ENCODE measurements around the gene SLC2A11.

Gene SLC2A11, protein sequence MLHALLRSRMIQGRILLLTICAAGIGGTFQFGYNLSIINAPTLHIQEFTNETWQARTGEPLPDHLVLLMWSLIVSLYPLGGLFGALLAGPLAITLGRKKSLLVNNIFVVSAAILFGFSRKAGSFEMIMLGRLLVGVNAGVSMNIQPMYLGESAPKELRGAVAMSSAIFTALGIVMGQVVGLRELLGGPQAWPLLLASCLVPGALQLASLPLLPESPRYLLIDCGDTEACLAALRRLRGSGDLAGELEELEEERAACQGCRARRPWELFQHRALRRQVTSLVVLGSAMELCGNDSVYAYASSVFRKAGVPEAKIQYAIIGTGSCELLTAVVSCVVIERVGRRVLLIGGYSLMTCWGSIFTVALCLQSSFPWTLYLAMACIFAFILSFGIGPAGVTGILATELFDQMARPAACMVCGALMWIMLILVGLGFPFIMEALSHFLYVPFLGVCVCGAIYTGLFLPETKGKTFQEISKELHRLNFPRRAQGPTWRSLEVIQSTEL

DNA sequence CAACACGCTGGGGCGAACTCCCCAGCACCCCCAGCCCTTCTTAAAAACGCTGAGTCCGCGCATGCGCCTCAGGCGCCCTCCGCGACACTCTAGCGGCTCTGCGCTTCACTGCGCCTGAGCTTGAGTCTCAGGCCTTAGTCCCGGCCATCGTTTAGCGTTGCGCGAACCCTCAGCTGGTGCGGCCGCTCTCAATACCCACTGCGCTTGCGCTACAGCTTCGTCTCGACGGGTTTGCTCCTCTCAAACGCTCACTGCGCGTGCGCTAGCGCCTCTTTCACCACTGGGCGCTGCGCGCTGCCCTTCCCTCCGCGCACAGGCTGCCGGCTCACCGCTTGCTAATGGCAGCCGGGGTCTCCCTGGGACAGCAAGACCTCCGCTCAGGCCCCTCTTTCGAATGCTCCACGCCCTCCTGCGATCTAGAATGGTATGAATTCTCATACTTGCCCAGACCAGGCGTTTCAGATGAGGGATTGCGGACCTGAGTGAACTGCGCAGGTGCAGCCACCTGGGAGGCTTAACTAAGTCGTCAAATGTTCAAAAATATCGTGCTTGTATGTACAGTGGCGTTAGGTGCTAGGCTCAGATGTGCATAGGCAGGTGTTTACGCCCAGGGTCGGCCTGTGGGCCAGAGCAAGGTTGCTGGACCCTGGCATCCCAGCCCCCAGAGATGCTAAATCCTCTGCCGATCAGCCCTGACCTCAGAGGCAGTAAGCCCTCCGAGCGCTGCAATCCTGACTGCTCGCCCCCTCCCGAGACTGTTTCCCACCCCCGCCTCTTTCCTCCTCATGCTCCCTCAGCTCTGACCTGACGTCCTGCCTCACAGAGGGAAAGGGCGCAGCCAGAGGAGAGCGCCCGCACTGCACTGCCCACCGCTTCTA, at the start of gene SLC2A11:
SLC2A11 (plus strand) TSS at position 270 of the 878 bp plus-strand sequence; CDS start at position 395, 125 bp downstream.
- Histone ChIP-seq H3K9ac (ENCODE audit: low read length) (peak within 1 kb of the TSS; percentile 59), H3K27ac (ENCODE audit: low read depth, low read length) (peak within 1 kb of the TSS; percentile 3; the same call in 1 of the 2 replicates), H3K27me3 (ENCODE audit: control insufficient read depth, insufficient read depth, low read length) (no peaks in the 10 kb centered on the region), H3K4me1 (ENCODE audit: control insufficient read depth, insufficient read depth, low read length) (peaks cover 10% of the 10 kb centered on the region; the same call in 1 of the 2 replicates), H3K4me3 (ENCODE audit: low read depth, low read length) (peak within 1 kb of the TSS; percentile 69), H3K36me3 (ENCODE audit: control insufficient read depth, insufficient read depth, low read length) (no peaks in the 10 kb centered on the region), H3K9me3 (ENCODE audit: control insufficient read depth, insufficient read depth, low read depth, low read length) (no peaks in the 10 kb centered on the region)

DNA sequence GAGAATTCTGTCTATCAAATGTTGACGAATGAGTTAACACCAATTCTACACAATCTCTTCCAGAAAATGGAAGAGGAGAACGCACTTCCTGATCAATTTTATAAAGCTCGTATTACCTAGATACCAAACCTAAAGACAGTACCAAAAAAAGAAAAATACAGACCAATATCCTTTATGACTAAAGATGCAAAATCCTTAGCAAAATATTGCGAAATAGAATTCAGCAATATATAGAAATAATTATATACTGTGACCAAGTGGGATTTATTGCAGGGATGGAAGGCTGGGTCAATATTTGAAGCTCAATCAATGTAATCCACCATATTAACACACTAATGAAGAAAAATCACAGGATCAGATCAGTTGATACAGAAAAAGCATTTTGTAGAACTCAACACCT, 45.3 kb upstream of the SLC2A11 start:
- Histone ChIP-seq H3K36me3 (ENCODE audit: control insufficient read depth, insufficient read depth, low read length) (peaks cover 56% of the 10 kb centered on the region), H3K27me3 (ENCODE audit: control insufficient read depth, insufficient read depth, low read length) (no peaks in the 10 kb centered on the region), H3K9me3 (ENCODE audit: control insufficient read depth, insufficient read depth, low read depth, low read length) (no peaks in the 10 kb centered on the region), H3K9ac (ENCODE audit: low read length) (no peak overlapping the region), H3K4me1 (ENCODE audit: control insufficient read depth, insufficient read depth, low read length) (no peaks in the 10 kb centered on the region), H3K4me3 (ENCODE audit: low read depth, low read length) (no peak overlapping the region), H3K27ac (ENCODE audit: low read depth, low read length) (no peak overlapping the region)

DNA sequence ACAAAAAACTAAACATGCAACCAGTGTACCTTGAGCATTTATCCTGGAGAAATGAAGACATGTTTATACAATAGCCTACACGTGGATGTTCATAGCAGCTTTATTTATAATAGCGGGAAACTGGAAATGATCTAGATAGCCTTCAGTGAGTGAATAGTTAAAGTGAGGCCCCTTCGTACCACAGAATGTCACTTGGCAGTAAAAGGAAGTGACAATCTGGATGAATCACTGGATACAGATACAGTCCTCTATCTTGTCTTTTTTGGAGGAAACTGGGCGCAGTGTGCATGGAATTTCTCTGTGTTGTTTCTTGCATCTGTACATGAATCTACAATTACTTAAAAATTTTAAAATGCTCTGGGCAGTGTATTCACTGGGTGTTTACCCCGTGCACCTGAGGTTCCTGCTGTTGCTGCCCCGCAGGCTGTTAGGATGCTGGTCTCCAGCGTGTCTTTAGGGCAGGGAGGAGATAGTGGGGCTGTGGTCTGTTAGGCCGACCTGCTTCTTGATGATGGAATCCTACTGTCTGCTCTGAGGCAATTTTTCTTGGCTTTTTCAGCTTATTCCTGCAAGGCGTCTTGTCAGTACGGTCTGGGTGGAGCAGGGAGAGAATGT, 42.0 kb upstream of the SLC2A11 start:
- H3K27ac ChIP-seq (ENCODE audit: low read depth, low read length), result no peak overlapping the region
- no peak overlapping the region for H3K9ac ChIP-seq (ENCODE audit: low read length)
- no peak overlapping the region for H3K4me3 ChIP-seq (ENCODE audit: low read depth, low read length)
- H3K9me3 ChIP-seq (ENCODE audit: control insufficient read depth, insufficient read depth, low read depth, low read length), result no peaks in the 10 kb centered on the region
- no peaks in the 10 kb centered on the region for H3K4me1 ChIP-seq (ENCODE audit: control insufficient read depth, insufficient read depth, low read length)
- no peaks in the 10 kb centered on the region for H3K27me3 ChIP-seq (ENCODE audit: control insufficient read depth, insufficient read depth, low read length)
- peaks cover 83% of the 10 kb centered on the region for H3K36me3 ChIP-seq (ENCODE audit: control insufficient read depth, insufficient read depth, low read length)

DNA sequence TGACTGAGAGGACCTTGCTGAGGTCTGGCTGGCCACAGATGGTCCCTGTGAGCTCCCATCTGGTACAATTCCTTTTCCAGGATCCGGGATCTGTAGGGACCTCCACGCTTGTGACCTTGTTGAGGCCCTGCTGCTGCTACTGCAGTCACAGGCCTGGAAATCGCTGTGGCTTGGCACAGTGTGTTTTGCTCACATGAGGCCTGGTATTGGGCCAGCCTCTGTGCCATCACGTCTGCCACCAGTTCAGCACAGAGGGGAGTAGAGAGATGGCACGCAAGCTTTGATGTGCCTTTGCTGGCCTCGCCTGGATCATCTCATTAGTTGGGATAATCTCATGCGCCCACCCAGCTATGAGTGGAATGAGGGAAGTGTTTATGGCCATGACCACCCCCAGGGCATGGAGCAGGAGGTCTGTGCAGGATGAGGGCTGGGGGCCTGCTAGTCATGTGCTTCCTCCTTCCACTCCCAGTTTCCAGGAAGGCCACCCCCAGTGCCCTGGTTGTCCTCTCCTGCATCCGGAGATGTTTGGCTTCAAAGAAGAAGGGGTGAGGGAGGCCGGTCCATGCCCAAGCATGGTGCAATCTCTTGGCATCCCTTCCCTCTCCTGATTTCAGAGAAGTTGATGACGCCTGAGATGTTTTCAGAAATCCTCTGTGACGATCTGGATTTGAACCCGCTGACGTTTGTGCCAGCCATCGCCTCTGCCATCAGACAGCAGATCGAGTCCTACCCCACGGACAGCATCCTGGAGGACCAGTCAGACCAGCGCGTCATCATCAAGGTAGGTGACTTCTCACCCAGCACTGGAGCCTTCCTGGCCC, 41.3 kb upstream of the SLC2A11 start:
- Histone ChIP-seq H3K36me3 (ENCODE audit: control insufficient read depth, insufficient read depth, low read length) (peaks cover 84% of the 10 kb centered on the region), H3K9ac (ENCODE audit: low read length) (no peak overlapping the region), H3K4me3 (ENCODE audit: low read depth, low read length) (no peak overlapping the region), H3K27me3 (ENCODE audit: control insufficient read depth, insufficient read depth, low read length) (no peaks in the 10 kb centered on the region), H3K4me1 (ENCODE audit: control insufficient read depth, insufficient read depth, low read length) (no peaks in the 10 kb centered on the region), H3K9me3 (ENCODE audit: control insufficient read depth, insufficient read depth, low read depth, low read length) (no peaks in the 10 kb centered on the region), H3K27ac (ENCODE audit: low read depth, low read length) (no peak overlapping the region)

DNA sequence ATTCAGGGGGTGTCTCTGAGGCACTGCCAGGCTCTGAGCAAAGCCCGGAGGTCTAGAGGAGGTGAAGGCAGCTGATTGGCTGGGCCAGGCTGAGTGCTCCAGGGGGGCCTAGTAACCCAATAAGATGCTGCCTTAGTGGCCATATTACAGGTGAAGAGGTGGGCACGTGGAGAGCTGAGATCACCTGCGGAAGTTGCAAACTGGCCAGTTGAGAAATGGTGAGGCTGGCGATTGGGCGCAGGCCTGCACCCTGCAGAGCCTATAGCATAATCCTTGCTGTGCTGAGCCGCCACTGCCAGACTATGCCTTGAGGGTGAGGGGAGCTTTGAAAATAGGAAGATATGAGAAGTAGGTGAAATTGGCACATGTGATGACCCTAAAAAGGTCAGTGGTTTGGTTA, 40.5 kb upstream of the SLC2A11 start:
- Histone ChIP-seq H3K9ac (ENCODE audit: low read length) (no peak overlapping the region), H3K4me1 (ENCODE audit: control insufficient read depth, insufficient read depth, low read length) (no peaks in the 10 kb centered on the region), H3K4me3 (ENCODE audit: low read depth, low read length) (no peak overlapping the region), H3K27ac (ENCODE audit: low read depth, low read length) (no peak overlapping the region), H3K27me3 (ENCODE audit: control insufficient read depth, insufficient read depth, low read length) (no peaks in the 10 kb centered on the region), H3K36me3 (ENCODE audit: control insufficient read depth, insufficient read depth, low read length) (peaks cover 85% of the 10 kb centered on the region), H3K9me3 (ENCODE audit: control insufficient read depth, insufficient read depth, low read depth, low read length) (no peaks in the 10 kb centered on the region)

DNA sequence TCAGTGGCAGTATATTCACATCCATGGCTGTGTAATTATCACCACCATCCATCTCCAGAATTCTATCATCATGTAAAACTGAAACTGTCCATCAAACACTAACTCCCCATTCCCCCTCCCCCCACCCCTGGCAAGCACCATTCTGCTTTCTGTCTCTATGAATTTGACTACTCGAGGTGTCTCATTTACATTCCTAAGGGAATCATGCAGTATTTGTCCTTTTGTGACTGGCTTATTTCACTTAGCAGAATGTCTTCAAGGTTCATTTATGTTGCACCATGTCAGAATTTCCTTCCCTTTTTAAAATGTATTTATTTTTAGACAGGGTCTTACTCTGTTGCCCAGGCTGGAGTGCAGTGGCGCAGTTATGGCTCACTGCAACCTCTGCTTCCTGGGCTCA, 39.1 kb upstream of the SLC2A11 start:
- Histone ChIP-seq H3K9me3 (ENCODE audit: control insufficient read depth, insufficient read depth, low read depth, low read length) (no peaks in the 10 kb centered on the region), H3K36me3 (ENCODE audit: control insufficient read depth, insufficient read depth, low read length) (peaks cover 88% of the 10 kb centered on the region), H3K27me3 (ENCODE audit: control insufficient read depth, insufficient read depth, low read length) (no peaks in the 10 kb centered on the region), H3K4me1 (ENCODE audit: control insufficient read depth, insufficient read depth, low read length) (no peaks in the 10 kb centered on the region), H3K9ac (ENCODE audit: low read length) (no peak overlapping the region), H3K4me3 (ENCODE audit: low read depth, low read length) (no peak overlapping the region), H3K27ac (ENCODE audit: low read depth, low read length) (no peak overlapping the region)

DNA sequence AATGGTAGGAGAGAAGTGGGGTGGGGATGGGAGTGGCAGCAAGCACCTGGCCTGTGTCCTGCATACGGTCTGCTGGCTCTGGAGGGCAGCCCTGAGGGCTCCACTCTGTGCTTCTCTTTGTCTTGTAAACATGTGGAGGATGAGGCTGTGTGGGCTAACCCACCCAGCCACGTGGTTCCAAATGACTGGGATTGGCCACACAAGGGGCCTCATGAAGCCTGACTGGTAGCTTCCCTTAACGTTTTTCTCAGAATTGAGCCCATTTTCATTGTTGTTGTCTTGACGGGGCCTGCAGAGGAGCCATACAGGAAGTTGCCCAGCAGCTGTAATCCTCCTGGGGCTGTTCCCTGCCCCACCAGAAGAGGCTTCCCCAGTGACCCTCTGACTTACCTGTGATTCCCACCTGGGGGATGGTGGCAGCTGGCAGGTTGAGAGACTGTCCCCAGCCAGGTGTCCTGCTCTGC, 36.9 kb upstream of the SLC2A11 start:
- Histone ChIP-seq H3K27me3 (ENCODE audit: control insufficient read depth, insufficient read depth, low read length) (no peaks in the 10 kb centered on the region), H3K36me3 (ENCODE audit: control insufficient read depth, insufficient read depth, low read length) (peaks cover 96% of the 10 kb centered on the region), H3K4me1 (ENCODE audit: control insufficient read depth, insufficient read depth, low read length) (no peaks in the 10 kb centered on the region; the same call in 1 of the 2 replicates), H3K9me3 (ENCODE audit: control insufficient read depth, insufficient read depth, low read depth, low read length) (no peaks in the 10 kb centered on the region), H3K27ac (ENCODE audit: low read depth, low read length) (peak overlapping the region; percentile 33; the same call in 1 of the 2 replicates), H3K4me3 (ENCODE audit: low read depth, low read length) (no peak overlapping the region), H3K9ac (ENCODE audit: low read length) (no peak overlapping the region)

DNA sequence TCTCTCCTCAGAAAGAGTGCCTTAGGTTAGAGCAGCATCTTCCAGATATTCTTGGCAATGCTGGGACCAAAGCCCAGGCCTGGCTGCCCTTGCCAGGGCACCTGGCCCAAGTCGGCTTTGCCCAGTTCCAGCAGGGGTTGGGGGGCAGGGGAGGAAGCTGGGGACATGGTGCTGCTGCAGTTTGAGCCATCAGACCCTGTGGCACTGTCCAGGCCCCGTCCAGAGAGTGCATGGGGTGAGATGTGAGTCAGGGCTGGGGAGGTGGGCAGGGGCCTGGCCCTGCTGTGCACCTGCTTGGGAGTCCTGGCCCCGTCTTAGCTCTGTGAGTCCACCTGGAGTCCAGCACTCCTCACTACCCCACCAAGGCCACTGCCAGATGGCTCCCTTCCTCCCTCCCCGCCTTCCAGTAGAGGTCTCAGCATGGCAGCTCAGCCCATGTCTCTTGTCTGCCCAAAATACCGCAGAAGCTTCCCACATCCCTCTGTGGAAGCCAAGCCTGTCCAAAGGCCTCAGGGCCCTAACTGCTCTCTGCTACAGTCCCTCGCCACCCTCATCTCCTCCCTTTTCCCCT, 35.5 kb upstream of the SLC2A11 start:
- H3K9ac ChIP-seq (ENCODE audit: low read length), result no peak overlapping the region
- peaks cover 8% of the 10 kb centered on the region; the same call in 1 of the 2 replicates for H3K4me1 ChIP-seq (ENCODE audit: control insufficient read depth, insufficient read depth, low read length)
- no peaks in the 10 kb centered on the region for H3K27me3 ChIP-seq (ENCODE audit: control insufficient read depth, insufficient read depth, low read length)
- peaks cover 96% of the 10 kb centered on the region for H3K36me3 ChIP-seq (ENCODE audit: control insufficient read depth, insufficient read depth, low read length)
- H3K27ac ChIP-seq (ENCODE audit: low read depth, low read length), result no peak overlapping the region
- no peak overlapping the region for H3K4me3 ChIP-seq (ENCODE audit: low read depth, low read length)
- H3K9me3 ChIP-seq (ENCODE audit: control insufficient read depth, insufficient read depth, low read depth, low read length), result no peaks in the 10 kb centered on the region

DNA sequence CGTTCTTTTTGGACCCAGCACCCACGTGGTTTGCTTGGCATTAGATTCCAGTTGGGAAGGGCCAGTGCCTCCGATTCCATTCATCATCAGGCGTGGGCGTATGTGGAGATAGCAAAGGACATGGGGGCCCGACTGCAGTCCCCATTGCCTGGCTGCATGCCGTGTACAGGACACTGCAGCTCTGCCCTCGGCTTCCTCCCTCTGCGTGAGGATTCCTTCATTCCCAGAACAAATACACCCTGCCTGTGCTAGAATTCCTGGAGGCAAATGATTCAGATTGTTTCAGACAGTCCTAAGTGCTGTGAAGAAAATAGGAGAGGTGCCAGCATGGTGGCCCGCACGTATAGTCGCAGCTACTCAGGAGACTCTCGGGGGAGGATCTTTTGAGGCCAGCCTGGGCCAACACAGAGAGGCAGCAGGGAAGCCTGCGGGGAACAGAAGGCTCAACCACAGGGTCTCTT, 34.3 kb upstream of the SLC2A11 start:
- Histone ChIP-seq H3K27me3 (ENCODE audit: control insufficient read depth, insufficient read depth, low read length) (no peaks in the 10 kb centered on the region), H3K27ac (ENCODE audit: low read depth, low read length) (no peak overlapping the region), H3K9ac (ENCODE audit: low read length) (no peak overlapping the region), H3K4me3 (ENCODE audit: low read depth, low read length) (no peak overlapping the region), H3K9me3 (ENCODE audit: control insufficient read depth, insufficient read depth, low read depth, low read length) (no peaks in the 10 kb centered on the region), H3K36me3 (ENCODE audit: control insufficient read depth, insufficient read depth, low read length) (peaks cover 93% of the 10 kb centered on the region), H3K4me1 (ENCODE audit: control insufficient read depth, insufficient read depth, low read length) (peaks cover 9% of the 10 kb centered on the region; the same call in 1 of the 2 replicates)

All from HUES6 (cell line).